Measurements from ENCODE around the gene LSM12.

- TF ChIP-seq, protein P1, sequence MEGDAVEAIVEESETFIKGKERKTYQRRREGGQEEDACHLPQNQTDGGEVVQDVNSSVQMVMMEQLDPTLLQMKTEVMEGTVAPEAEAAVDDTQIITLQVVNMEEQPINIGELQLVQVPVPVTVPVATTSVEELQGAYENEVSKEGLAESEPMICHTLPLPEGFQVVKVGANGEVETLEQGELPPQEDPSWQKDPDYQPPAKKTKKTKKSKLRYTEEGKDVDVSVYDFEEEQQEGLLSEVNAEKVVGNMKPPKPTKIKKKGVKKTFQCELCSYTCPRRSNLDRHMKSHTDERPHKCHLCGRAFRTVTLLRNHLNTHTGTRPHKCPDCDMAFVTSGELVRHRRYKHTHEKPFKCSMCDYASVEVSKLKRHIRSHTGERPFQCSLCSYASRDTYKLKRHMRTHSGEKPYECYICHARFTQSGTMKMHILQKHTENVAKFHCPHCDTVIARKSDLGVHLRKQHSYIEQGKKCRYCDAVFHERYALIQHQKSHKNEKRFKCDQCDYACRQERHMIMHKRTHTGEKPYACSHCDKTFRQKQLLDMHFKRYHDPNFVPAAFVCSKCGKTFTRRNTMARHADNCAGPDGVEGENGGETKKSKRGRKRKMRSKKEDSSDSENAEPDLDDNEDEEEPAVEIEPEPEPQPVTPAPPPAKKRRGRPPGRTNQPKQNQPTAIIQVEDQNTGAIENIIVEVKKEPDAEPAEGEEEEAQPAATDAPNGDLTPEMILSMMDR (IDR thresholded peaks at IDR 0.05), result no peak
- TF ChIP-seq EP300 (IDR thresholded peaks at IDR 0.05), result no peak
- TF ChIP-seq POLR2AphosphoS5 (IDR thresholded peaks at IDR 0.05), result no peak
These were observed 42.8 kb upstream of the LSM12 start for GRCh38 chr17:44109312-44109630.

Measured in suprapubic skin (tissue), 4 donors.